NCI-H2171 treated with DMSO at 0.1 percent for 48 hours (cell line): ENCODE data around the gene GOT1.

Source experiments
- DNase-seq: peaks from one replicate; lab custom pipeline; 2025; lab: John Stamatoyannopoulos, UW

The GOT1 gene

DNA sequence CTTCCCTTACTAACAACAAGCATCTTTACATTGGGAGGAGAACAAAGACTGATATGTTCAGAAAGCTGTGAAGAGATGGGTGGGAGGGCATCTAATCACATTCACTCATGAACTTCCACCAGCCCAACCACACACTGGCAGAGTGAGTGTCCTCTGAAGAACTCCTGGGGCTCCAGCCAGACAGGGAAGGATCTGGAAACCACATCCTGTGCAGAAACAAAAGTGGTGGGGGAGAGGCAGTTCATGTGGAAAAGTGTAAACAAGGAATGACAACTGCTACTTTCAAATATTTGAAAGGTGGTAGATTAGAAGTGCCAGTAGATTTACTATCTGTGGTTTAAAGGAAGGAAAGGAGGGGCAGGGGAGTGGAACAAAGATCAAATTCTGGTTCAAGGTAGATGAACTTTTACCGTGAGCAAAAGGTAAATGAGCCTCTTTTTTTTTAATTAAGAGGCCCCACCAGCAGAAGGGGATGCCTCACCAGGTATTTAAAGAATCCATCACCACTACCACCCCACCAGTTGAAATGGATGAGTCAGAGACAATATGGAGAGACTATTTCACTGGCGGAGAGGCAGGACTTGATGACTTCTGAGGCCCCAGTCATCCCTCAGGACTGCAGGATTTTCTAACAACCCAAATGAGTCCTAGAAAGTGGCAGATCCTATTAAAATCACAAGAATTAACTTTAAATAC is 34.5 kb downstream of the GOT1 start:
- peak; percentile 26 for DNase-seq

DNA sequence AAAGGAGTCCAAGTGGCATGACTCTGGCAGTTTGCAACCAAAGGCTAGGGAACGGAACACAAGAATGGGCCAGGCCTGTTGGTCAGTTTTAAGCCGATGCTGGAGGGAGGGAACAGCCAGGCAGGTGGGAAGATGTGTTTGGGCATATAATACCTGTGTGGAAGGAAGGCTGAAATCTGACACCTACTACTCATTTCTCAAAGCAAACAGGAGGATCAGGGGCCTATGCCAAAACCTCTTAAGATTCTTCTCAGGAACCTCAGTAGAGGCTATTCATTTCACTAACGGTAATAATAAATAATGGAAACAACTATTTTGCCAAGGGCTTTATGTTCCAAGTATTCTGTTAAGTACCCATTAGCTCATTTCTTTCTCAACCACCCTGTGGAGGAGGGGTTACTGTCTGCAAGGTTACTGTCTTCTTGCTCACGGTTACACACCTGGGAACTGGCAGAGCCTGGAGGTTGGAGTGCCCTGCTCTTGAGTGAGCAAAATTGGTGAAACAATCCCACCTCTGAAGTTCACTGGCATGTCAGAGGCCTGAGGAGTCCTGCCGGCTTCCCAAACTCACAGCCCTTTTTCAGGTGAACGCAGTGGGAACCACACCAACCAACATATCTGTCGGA is 35.5 kb downstream of the GOT1 start:
- peak; percentile 75 for DNase-seq

DNA sequence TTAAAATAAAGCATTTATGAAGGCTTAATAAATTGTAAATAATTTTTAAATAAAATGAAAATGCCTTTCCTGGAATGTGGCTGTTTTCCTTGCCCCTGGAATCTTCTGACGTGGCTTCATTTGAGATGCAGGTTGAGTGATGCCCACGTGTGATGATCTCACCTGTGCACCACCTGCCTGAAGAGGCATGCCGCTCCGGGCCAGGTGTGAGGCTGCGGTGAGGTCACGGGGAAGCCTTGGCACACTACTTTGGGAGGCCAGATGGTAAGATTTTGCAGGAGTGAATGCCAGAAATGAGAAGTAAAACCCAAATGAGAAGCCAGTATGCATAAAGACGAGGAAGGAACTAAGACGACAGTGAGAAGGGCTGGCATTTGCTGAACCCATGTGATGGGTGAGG is 36.2 kb downstream of the GOT1 start:
- DNase-seq: peak; percentile 86

DNA sequence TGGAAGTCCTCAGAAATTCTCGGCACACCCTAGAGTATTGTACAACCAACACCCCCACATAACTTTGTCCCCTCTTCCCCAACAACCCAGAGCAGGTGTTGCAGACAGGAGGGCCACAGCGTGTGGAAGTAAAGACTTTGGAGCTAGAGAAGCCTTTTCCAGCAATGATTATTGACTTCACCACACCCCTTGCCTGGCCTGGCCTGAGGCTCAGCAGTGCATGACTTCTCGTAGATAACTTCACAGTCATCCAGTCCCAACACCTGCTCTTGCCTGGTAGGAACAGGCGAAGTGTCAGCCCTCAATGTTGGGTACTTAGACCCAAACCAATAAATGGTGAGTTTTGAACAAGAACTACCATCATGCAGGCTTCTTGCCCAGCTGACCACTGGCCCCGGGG is 36.7 kb downstream of the GOT1 start:
- DNase-seq: no peak

DNA sequence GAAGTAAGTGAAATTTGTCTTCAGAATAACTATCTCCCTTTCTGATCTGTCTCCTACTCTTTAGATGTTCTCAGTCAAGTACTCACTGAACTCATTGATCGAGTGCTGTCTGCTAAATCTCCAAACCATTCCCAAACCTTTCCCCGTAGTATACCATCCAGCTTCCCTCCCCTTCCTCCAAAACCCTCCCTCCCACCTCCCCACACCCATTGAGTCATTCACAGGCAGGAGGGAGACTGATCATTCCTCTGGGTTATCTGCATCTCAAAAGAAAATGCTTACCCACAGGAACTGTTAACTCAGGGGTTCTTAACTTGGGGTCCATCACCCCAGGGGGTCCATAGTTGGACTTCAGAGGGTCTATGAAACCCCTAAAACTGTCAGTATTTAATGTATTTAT is 37.4 kb downstream of the GOT1 start:
- no peak for DNase-seq

DNA sequence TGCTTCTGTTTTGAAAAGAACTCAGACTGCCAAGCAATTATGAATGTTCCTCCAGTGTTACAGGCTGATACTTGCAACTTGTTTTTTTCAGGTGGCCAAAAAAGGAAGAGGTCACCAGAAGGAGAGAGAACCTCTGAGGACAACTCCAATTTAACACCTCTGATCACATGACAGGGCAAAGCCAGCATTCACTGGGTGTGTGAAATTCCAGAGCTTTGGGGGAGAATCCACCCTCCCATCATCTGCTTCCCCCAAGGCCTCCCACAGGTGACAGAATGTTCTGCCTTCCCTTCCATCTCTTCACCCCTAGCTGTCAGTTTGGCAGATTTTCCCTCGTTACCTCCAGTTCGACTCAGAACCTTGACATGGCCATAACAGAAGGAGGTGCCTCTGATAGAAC is 39.1 kb downstream of the GOT1 start:
- DNase-seq: no peak

DNA sequence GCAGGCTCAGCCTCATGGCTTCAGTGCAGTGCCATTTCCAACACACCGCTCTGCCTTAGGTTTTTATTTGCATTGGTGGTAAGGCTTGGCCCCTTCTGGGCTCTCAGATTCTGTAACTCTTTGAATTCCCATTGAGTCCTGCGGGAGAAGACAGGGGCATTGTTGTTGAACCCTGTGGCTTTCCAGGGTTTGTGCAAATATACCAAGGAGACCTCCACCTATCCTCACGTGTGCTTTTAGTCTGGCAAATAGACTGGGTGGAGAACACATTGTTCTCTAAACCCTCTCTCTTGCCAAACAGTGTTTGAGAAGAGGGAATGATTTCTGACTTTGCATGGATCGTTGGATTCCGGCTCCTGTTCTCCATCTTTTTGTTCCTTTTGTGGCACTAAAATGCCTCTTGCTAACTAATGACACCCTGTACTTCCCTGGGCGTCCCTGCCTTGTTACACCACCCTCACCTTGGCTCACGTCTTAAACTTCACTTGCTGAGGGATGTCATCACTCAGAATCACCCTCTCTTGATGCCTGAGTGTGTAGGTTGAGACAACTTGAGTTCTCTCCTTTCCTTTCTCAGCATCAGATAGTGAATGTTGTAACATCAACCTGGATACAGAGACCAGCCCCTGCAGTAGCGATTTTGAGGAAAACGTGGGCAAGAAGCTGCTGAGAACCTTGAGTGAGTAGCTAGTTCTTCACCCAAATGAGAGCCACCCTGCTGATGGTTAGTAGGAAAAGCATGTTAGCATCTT is 40.5 kb downstream of the GOT1 start:
- no peak for DNase-seq

DNA sequence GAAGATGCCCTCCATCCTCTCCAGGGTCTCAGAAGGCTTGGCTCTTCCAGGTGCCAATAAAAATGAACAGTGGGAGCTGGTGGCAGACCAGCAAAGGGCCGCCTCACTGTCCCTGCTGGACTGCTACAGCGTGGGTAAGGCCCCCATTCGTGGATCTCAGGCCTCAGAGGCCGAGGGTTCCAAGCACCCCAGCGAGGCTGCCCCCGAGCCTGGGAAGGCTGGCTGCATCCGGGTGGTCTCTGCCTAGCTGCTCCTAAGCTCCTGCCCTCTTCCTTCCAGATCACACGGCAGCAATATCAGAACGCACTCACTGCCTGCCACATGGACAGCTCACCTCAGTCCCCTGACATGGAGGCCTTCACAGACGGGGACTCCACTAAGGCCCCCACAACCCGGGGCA is 42.9 kb downstream of the GOT1 start:
- no peak for DNase-seq

DNA sequence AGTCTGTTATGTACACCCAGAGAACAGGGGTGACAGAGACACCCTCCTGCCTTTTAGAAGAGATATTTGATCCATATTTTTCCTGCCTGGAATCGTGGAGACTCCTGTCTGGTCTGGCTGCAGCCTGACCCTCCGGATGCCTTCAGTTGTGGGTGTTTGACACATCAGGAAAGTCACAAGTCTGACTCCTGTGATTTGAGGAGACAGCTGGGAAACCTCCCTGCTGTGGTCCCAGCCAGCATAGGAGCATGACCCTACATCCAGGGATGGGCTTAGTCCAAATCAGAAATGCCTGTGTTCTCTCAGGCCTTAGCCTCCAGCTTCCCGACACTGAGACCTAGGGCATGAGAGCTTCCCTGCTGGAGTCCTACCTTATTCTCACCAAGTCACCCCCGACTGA is 43.4 kb downstream of the GOT1 start:
- no peak for DNase-seq

DNA sequence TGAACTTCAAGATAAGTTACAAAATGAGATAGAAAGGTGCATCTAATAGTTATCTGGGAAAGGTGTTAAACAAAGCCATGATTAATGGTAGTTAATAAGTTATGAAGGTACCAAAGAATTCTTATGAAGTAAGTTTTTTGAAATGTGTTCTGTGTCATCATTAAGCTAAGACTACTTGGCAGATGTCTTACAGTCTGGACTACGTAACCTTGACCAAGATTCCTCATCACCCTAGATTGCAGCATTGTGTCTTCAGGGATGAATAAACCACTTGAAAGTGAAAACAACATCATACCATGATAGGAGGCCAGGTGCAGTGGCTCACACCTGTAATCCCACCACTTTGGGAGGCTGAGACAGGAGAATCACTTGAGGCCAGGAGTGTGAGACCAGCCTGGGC is 48.2 kb downstream of the GOT1 start:
- no peak for DNase-seq

DNA sequence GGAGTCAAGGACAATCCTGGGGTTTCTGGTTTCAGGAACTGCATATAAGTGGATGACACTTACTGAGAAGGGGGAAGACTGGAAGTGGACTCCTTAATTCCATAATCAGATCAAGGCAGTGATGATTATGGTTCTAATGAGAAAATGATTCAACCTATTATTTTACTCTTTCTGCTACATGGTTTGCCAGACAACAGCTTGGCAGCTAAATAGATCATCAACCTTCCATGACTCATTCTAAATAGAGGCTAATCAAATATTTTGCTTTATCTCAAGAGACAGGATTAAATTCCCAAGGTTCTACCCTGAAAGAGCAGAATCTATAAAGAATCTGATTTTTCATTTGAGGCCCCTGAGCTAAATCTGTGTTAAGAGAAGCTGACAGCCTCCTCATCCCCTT is 55.0 kb downstream of the GOT1 start:
- DNase-seq: no peak

DNA sequence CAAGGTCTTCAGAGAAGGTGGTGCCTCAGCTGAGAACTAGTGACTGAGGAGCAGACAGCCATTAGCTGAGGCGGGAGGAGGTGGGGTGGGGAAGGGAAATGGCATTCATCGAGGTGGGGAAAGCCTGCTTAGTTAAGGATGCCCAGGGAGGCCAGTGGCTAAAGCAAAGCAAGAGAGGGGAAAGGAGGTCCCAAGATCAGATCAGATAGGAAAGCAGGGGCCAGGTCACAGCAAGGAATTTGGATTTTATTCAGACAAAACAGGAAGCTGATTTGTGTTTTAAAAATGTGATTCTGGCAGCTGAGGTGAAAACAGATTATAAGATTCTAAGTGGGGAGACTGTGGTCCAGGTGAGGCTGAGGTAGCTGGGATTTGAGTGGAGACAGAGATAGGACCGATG is 55.5 kb downstream of the GOT1 start:
- DNase-seq: no peak

DNA sequence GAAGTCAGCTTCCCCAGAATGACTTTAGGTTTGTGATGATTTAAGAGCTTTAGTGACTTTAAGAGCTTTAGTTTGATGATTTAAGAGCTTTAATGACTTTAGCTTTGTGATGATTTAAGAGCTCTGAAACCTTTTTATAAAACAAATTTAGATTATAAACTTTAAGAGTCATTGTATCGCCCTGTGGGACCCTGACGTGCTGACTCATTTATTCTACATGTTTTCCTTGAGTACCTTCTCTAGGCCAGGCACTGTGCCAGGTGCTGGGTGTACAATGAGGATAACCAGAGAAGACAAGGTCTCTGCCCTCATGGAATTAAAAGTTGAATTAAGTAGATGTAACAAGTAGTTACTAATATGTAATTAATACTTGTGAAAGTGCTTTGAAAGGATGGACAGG is 55.9 kb downstream of the GOT1 start:
- DNase-seq: no peak

DNA sequence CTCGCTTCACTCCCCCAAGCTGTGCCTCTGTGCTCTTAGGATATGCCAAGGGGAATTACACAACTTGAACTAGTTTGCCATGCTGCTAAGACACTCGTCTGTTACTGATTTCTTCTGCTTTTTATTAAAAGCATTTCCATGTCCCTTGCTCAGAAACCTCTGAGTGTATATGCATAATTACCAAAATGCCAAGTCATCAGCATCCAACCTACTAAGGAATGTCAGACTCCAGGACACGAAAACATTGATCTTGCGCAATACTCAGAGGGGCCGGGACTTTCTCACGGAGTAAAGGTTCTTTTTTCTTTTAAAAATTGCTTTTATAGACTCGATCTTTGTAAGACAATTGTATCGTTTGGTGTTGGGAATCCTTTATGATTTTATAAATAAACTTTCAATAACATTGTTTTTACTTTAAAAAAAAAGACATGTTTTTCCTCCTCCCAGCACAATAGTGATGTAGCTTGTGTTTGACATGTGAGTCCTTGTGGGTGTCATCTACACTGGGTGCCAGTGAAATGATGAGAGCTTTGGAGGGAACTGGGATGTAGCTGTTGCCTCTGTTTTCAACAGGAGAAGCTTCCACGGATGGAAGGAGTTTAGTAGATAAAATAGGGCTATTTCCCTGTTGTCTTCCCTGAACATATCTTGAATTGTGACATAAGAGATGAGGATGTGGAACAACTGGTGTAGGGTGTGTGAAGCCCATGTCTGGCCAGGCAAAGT is 57.7 kb downstream of the GOT1 start:
- no peak for DNase-seq

DNA sequence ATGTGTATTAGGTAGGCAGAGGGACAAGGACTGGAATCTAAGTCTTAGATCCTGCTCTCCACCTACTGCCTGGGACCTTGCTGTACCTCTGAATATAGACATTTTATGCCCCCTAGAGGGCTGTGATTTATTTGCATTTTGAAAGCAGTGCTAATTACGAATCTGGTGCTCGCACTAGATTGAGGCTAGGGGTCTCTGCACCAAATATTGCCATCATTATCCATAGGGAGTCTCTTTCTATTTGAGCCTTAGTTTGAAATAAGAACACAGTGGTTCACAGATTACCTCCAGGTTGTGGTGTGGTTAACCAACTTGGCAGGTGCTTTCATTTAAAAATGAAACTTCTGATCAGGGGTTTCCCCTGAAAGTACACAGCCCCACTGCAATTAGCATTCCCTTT is 59.4 kb downstream of the GOT1 start:
- peak; percentile 7 for DNase-seq

DNA sequence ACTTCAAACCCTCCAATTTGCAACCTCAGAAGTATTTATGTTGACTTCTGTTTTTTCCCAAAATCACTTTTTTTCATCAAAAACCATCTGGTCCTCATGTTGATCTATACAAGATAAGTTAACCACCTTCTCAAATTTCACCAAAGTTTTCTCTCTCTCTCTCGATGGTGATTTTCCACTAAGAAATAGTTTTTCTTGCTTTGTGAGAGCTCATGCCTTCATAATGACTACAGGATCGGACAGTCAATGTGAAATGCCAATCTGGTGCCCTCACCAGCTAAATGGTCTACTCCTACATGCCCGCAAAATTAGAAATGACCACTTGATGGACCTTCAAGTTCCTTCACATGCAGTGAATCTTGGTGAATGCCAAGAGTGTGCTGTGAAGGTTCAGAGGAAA is 60.9 kb downstream of the GOT1 start:
- no peak for DNase-seq

DNA sequence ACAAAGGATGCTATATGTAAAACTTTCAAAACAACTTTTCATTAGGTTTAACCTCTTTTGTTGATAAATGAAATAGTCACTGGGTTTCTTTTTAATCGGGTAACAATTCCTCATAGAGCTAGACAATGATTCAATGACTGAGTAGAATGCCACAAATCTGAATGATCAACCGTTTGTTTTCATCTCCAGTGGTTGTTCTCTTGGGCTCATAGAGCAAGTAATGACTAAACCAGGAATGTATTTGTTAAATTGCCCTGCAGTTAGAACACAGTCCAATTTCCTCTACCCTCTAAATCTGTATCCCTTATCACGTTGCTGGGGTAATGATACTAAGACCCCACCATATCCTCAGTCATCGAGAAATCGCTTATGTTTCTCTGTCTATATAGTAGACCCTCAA is 61.3 kb downstream of the GOT1 start:
- no peak for DNase-seq

DNA sequence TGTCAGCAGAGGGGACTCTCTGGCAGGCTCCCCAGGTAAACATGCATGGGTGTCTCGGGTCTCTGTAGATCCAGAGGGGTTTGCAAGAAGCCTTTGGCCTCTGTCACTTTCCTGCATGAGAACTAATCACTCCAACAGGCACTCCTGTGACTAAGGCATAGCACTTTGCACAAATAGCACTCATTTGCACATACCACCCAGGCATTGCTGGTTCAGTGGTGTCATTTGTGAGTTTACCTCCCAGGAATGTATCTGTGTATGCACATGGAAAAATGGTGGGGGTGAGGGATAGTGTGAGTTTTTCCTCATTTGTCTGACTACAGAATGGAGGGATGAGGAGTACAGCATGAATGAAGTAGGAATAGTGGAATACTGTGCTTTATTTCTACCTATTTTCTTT is 61.8 kb downstream of the GOT1 start:
- no peak for DNase-seq

DNA sequence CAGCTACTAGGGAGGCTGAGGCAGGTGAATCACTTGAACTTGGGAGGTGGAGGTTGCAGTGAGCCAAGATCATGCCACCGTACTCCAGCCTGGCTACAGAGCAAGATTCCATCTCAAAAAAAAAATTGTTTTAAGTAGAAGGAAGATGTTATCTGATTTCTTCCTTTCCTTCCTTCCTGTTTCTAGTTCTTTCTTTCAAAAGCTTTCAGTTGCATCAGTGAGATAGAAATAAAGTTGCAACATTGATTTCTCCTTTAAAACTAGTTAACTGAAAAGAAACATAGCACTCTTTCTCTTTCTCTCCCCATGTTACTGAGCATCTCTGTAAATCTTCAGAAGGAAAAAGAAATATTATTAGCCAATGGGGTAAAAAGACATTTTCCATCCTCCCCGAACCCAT is 63.8 kb downstream of the GOT1 start:
- no peak for DNase-seq

DNA sequence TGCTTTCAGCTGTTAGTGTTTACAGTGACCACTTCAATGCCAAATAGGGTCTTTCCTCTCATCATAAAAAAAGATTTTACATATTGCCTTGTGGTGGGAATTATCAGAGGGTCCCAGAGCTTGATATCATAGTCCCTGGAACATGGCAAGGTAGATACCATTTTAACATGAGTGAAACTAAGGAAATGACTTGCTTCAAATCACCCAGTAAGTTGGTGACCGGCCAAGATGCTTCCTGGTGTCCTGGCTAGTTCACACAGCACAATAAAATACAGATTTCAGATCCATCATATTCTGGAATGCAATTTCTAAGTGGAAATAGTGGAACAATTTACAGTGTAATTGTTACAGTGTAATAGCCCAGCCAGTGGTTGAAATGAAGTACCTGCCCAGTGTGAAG is 64.7 kb downstream of the GOT1 start:
- no peak for DNase-seq

DNA sequence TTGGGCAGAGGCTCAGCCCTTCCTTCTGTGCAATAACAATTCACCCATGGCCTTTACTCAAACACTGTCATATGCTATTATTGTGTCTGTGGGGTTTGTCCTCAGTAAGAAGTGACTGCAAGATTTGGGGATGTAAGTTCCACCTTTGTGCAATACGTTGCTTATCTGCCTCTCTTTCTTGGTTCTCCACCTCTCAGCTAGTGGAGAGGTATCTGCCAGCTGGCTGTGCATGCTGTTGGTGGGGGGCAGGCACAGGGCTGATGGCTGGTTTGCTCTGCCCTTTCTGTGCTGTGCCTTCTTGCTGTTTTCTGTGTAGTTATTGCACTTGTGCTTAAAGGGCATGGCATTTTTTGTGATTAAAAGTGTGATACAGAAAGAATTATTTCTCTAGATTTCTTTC is 65.1 kb downstream of the GOT1 start:
- DNase-seq: no peak

DNA sequence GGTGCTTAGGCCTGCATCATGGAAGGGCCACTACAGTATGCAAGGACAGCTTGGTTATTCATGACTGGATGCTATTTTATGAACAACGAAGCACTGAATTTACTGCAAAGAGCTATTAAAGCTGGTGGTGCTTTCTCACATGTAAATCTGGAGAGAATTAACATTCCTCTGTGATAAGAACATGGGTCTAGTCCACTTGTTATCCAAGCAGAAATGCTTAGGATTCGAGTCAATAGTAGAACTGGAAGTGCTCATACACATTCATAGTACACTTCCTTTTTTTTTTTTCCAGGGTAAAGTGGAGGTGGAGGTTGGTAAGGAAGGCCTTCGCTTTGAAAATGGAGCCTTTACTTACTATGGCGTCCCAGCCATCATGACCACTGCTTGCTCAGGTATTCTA is 66.3 kb downstream of the GOT1 start:
- no peak for DNase-seq

DNA sequence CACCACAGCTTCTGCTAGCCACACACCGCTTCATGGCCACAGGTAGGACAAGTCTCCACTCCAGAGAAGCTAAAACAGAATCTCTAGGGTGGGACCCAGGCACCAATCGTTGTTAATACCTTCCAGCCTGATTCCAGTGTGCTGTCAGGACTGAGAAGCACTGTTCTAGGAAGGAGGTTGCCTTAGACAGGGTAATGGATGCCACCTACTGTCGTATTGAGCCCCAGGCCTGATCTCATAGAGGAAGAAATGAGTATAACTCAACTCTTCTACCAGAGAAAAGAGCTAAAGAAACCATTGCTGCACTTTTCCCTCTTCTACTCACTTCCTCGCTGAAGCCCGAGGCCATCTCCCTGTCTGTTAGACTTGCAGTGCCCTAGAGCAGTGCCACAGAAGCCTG is 69.5 kb downstream of the GOT1 start:
- no peak for DNase-seq
